ENCODE measurements around the gene TMEM98.

GRCh38 chr17:32916134-32916533, 11.8 kb upstream of the TMEM98 start:
- TF ChIP-seq ZFP3 (CRISPR knock-in tag; IDR thresholded peaks at IDR 0.05) (no peak), ARNTL (CRISPR knock-in tag; IDR thresholded peaks at IDR 0.05; ENCODE audit: borderline replicate concordance, low read depth) (no peak), RARB (CRISPR knock-in tag; IDR thresholded peaks at IDR 0.05) (no peak), ZNF565 (CRISPR knock-in tag; conservative IDR thresholded peaks at IDR 0.05; ENCODE audit: low read depth) (no peak), ZC3H10 (CRISPR knock-in tag; IDR thresholded peaks at IDR 0.05) (no peak), GLIS3 (CRISPR knock-in tag; IDR thresholded peaks at IDR 0.05) (no peak), CREB5 (CRISPR knock-in tag; IDR thresholded peaks at IDR 0.05; ENCODE audit: low read depth) (no peak), ZFP30 (CRISPR knock-in tag; IDR thresholded peaks at IDR 0.05) (no peak), BACH2 (CRISPR knock-in tag; IDR thresholded peaks at IDR 0.05; ENCODE audit: borderline replicate concordance) (no peak), TCF4 (CRISPR knock-in tag; IDR thresholded peaks at IDR 0.05; ENCODE audit: borderline replicate concordance) (no peak)
- TF ChIP-seq, protein P1, sequence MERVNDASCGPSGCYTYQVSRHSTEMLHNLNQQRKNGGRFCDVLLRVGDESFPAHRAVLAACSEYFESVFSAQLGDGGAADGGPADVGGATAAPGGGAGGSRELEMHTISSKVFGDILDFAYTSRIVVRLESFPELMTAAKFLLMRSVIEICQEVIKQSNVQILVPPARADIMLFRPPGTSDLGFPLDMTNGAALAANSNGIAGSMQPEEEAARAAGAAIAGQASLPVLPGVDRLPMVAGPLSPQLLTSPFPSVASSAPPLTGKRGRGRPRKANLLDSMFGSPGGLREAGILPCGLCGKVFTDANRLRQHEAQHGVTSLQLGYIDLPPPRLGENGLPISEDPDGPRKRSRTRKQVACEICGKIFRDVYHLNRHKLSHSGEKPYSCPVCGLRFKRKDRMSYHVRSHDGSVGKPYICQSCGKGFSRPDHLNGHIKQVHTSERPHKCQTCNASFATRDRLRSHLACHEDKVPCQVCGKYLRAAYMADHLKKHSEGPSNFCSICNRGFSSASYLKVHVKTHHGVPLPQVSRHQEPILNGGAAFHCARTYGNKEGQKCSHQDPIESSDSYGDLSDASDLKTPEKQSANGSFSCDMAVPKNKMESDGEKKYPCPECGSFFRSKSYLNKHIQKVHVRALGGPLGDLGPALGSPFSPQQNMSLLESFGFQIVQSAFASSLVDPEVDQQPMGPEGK (CRISPR knock-in tag; IDR thresholded peaks at IDR 0.05; ENCODE audit: borderline replicate concordance): no peak
- TF ChIP-seq, protein P2, sequence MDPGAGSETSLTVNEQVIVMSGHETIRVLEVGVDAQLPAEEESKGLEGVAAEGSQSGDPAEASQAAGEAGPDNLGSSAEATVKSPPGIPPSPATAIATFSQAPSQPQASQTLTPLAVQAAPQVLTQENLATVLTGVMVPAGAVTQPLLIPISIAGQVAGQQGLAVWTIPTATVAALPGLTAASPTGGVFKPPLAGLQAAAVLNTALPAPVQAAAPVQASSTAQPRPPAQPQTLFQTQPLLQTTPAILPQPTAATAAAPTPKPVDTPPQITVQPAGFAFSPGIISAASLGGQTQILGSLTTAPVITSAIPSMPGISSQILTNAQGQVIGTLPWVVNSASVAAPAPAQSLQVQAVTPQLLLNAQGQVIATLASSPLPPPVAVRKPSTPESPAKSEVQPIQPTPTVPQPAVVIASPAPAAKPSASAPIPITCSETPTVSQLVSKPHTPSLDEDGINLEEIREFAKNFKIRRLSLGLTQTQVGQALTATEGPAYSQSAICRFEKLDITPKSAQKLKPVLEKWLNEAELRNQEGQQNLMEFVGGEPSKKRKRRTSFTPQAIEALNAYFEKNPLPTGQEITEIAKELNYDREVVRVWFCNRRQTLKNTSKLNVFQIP (CRISPR knock-in tag; IDR thresholded peaks at IDR 0.05; ENCODE audit: borderline replicate concordance, low read depth): no peak

All from SK-N-SH treated with all-trans-retinoic acid at 6 μM for 48 hours (cell line).